Thoracic aorta (tissue), 2 donors: Measurements from ENCODE around the gene SYNPO2. TPM values are rescaled to one million over a fixed set of nuclear protein-coding genes. Genes with fewer than 3 reads are reported as not detected.

Experiments used
- ATAC-seq: fragments of 150-250 bp; one replicate; pipeline ENCODE4 v1.8.0; 2017; ENCODE audit warnings: low read depth; ENCODE audit not compliant: insufficient number of reproducible peaks, low FRiP score
- DNase-seq: peaks from one replicate; pipeline ENCODE4 v3.0.0-alpha.2; 2020; ENCODE audit warnings: low spot score
- H3K27ac ChIP-seq, 2 donors: fragments of 200-600 bp; sonication (generic); 1 replicate in 1 of 2; 2 replicates in 1 of 2; pipeline ENCODE4 v1.5.1; 2016; ENCODE audit warnings: mild to moderate bottlenecking in 2 of 2, moderate library complexity in 2 of 2
- H3K27me3 ChIP-seq: fragments of 200-600 bp; sonication (generic); replicated peaks from 2 replicates; pipeline ENCODE4 v1.6.0; 2016; ENCODE audit warnings: mild to moderate bottlenecking; ENCODE audit not compliant: insufficient read depth
- H3K36me3 ChIP-seq: fragments of 200-600 bp; sonication (generic); one replicate; pipeline ENCODE4 v1.5.1; 2016
- H3K4me1 ChIP-seq, 2 donors: fragments of 200-600 bp; sonication (generic); 1 replicate in 1 of 2; 2 replicates in 1 of 2; pipeline versions ENCODE4 v1.5.1 to v1.6.0; 2016; ENCODE audit warnings: low read depth in 2 of 2, mild to moderate bottlenecking in 1 of 2; ENCODE audit not compliant: control insufficient read depth in 1 of 2
- H3K4me3 ChIP-seq: fragments of 200-600 bp; sonication (generic); 2 replicates; pipeline ENCODE4 v1.5.1; 2016; ENCODE audit warnings: mild to moderate bottlenecking
- H3K9me3 ChIP-seq: fragments of 200-600 bp; sonication (generic); 2 replicates; pipeline ENCODE4 v1.5.1; 2016
- total RNA-seq, 2 donors: library from RNA; depleted of rRNA; stranded (reverse); fragments of >200 nt; gene quantifications; one replicate each; pipeline versions ENCODE4 v1.1.0 to v1.2.3, GENCODE V29; 2016
- TF ChIP-seq, protein P1 (sequence below): fragments of 200-600 bp; sonication (generic); IDR thresholded peaks from one replicate; pipeline ENCODE4 v1.5.1; 2019; ENCODE audit warnings: antibody characterized with exemption

SYNPO2 gene
- total RNA-seq, 2 donors from 2014 or later: 264 to 313 TPM

DNA sequence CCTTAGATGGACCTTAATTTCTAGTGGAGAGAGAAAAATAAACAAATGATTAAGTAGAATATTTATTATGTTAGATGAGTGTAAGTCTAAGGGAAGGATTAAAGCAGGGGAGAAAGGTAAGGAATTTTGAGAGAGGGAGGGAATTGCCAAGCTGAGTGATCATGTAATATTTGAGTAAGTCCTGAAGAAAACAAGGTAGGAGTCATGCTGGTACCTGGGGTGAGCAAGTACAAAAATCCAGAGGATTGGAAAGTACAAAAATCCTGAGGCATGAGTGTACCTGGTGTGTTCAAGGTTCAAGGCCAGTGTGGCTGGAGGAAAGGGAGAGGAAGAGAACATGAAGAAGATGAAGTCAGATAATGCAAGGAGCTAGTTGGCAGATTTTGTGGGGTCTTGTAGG is 159.8 kb downstream of the SYNPO2 start:
- TF ChIP-seq, protein P1, sequence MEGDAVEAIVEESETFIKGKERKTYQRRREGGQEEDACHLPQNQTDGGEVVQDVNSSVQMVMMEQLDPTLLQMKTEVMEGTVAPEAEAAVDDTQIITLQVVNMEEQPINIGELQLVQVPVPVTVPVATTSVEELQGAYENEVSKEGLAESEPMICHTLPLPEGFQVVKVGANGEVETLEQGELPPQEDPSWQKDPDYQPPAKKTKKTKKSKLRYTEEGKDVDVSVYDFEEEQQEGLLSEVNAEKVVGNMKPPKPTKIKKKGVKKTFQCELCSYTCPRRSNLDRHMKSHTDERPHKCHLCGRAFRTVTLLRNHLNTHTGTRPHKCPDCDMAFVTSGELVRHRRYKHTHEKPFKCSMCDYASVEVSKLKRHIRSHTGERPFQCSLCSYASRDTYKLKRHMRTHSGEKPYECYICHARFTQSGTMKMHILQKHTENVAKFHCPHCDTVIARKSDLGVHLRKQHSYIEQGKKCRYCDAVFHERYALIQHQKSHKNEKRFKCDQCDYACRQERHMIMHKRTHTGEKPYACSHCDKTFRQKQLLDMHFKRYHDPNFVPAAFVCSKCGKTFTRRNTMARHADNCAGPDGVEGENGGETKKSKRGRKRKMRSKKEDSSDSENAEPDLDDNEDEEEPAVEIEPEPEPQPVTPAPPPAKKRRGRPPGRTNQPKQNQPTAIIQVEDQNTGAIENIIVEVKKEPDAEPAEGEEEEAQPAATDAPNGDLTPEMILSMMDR: no peak
- H3K36me3 ChIP-seq: no peaks in the 10 kb centered on the region
- ATAC-seq (no peak), DNase-seq (no peak)
- H3K9me3 ChIP-seq: no peaks in the 10 kb centered on the region
- peaks cover 22 to 66% of the 10 kb centered on the region in 2 donors for H3K4me1 ChIP-seq
- H3K27me3 ChIP-seq: no peaks in the 10 kb centered on the region
- H3K27ac ChIP-seq: peak overlapping the region in 1 of 2 donors; percentile 83
- no peak overlapping the region for H3K4me3 ChIP-seq

GRCh38 chr4:119049342-119049741 is 160.7 kb downstream of the SYNPO2 start:
- ATAC-seq (no peak), DNase-seq (no peak)
- no peak overlapping the region for H3K4me3 ChIP-seq
- H3K36me3 ChIP-seq: no peaks in the 10 kb centered on the region
- no peaks in the 10 kb centered on the region for H3K27me3 ChIP-seq
- H3K4me1 ChIP-seq: peaks cover 19 to 65% of the 10 kb centered on the region in 2 donors
- H3K9me3 ChIP-seq: no peaks in the 10 kb centered on the region
- no peak overlapping the region for H3K27ac ChIP-seq
- TF ChIP-seq, protein P1: no peak

GRCh38 chr4:119050527-119051090 is 162.0 kb downstream of the SYNPO2 start:
- H3K4me1 ChIP-seq: peaks cover 10 to 61% of the 10 kb centered on the region in 2 donors
- no peaks in the 10 kb centered on the region for H3K9me3 ChIP-seq
- DNase-seq (no peak), ATAC-seq (no peak)
- no peaks in the 10 kb centered on the region for H3K27me3 ChIP-seq
- H3K4me3 ChIP-seq: no peak overlapping the region
- TF ChIP-seq, protein P1: no peak
- no peak overlapping the region for H3K27ac ChIP-seq
- no peaks in the 10 kb centered on the region for H3K36me3 ChIP-seq

DNA sequence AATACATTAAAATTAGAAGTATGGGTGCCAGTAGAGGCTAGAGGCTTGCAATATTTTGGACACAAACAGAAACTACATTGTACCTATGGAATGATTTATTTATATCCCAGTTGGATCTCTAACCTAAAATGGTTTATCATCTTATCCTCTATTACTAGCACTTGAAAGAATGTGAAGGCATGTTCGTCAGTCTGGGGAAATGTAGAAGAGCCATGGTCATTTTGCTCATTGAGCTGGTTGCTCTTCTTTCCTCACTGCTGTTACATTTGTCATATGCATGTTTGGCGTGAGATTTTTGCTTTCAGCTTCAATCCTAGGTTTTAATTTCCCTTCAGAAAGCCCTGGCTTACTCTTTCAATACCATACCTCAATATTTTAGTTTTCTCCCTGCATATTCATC is 164.6 kb downstream of the SYNPO2 start:
- Histone ChIP-seq H3K9me3 (no peaks in the 10 kb centered on the region), H3K27ac (peak overlapping the region; percentile 21 to 63), H3K4me1 (peaks cover 2 to 47% of the 10 kb centered on the region in 2 donors), H3K27me3 (no peaks in the 10 kb centered on the region), H3K36me3 (peaks cover 6% of the 10 kb centered on the region), H3K4me3 (no peak overlapping the region)
- TF ChIP-seq, protein P1: no peak
- no peak for ATAC-seq
- no peak for DNase-seq

DNA sequence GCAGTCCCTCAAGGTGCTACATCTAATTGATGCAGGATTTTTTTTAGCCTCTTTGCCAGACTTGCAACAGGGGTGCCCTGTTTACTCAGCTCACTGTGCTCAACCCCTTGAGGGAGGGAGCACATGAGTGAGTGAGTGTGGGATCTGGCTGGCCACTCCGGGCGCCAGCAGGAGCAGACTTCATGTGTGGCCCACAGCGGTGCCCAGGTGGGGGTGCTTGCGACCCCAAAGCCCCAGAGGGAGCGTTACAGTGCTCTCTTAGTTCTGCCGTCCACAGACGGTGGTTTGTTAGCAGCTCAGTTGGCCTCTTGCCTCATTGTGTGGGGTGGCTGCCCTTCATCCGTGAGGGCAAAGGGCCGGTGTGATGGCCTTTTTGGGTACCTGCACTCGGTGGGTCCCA is 165.3 kb downstream of the SYNPO2 start:
- Histone ChIP-seq H3K4me3 (no peak overlapping the region), H3K4me1 (peaks cover 2 to 46% of the 10 kb centered on the region in 2 donors), H3K36me3 (peaks cover 6% of the 10 kb centered on the region), H3K27me3 (no peaks in the 10 kb centered on the region), H3K27ac (peak overlapping the region; percentile 10 to 30), H3K9me3 (no peaks in the 10 kb centered on the region)
- no peak for DNase-seq
- TF ChIP-seq, protein P1: no peak
- no peak for ATAC-seq
